ENCODE results near the gene EFCAB12.

EFCAB12 gene

GRCh38 chr3:129460572-129460971, 32.1 kb upstream of the EFCAB12 start:
- Histone ChIP-seq H2AFZ (no peak overlapping the region), H3K27ac (no peak overlapping the region), H3K9ac (no peak overlapping the region), H3K4me3 (ENCODE audit: low read depth, low read length) (no peak overlapping the region), H3K9me3 (ENCODE audit: control insufficient read depth, low read length) (no peaks in the 10 kb centered on the region), H3K4me2 (ENCODE audit: low read length) (no peak overlapping the region), H3K27me3 (ENCODE audit: control insufficient read depth, insufficient read depth, low read length) (no peaks in the 10 kb centered on the region), H3K36me3 (ENCODE audit: control insufficient read depth, insufficient read depth, low read length) (no peaks in the 10 kb centered on the region), H3K79me2 (no peaks in the 10 kb centered on the region), H3K4me1 (peaks cover 16% of the 10 kb centered on the region)
- TF ChIP-seq, protein P1, sequence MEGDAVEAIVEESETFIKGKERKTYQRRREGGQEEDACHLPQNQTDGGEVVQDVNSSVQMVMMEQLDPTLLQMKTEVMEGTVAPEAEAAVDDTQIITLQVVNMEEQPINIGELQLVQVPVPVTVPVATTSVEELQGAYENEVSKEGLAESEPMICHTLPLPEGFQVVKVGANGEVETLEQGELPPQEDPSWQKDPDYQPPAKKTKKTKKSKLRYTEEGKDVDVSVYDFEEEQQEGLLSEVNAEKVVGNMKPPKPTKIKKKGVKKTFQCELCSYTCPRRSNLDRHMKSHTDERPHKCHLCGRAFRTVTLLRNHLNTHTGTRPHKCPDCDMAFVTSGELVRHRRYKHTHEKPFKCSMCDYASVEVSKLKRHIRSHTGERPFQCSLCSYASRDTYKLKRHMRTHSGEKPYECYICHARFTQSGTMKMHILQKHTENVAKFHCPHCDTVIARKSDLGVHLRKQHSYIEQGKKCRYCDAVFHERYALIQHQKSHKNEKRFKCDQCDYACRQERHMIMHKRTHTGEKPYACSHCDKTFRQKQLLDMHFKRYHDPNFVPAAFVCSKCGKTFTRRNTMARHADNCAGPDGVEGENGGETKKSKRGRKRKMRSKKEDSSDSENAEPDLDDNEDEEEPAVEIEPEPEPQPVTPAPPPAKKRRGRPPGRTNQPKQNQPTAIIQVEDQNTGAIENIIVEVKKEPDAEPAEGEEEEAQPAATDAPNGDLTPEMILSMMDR (IDR thresholded peaks at IDR 0.05), result no peak

DNA sequence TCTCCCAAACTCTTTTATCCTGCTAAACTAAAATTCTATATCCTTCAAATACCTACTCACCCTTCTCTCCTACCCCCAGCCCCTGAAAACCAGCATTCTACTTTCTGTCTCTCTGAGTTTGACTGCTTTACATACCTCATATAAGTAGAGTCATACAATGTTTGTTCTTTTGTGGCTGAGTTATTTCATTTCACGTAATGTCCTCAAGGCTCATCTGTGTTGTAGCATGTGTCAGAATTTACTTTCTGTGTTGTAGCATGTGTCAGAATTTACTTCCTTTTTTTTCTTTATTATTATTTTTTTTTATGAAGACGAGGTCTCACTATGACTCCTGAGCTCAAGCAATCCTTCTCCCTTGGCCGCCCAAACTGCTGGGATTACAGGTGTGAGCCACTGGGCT, 31.7 kb upstream of the EFCAB12 start:
- Histone ChIP-seq H3K79me2 (no peaks in the 10 kb centered on the region), H3K4me3 (ENCODE audit: low read depth, low read length) (no peak overlapping the region), H3K27ac (no peak overlapping the region), H3K36me3 (ENCODE audit: control insufficient read depth, insufficient read depth, low read length) (no peaks in the 10 kb centered on the region), H3K4me1 (peaks cover 16% of the 10 kb centered on the region), H3K4me2 (ENCODE audit: low read length) (no peak overlapping the region), H3K27me3 (ENCODE audit: control insufficient read depth, insufficient read depth, low read length) (no peaks in the 10 kb centered on the region), H2AFZ (no peak overlapping the region), H3K9me3 (ENCODE audit: control insufficient read depth, low read length) (no peaks in the 10 kb centered on the region), H3K9ac (no peak overlapping the region)
- TF ChIP-seq, protein P1 (IDR thresholded peaks at IDR 0.05), result no peak

- no peak overlapping the region for H3K27ac ChIP-seq
- H3K4me1 ChIP-seq, result peaks cover 4% of the 10 kb centered on the region
- H3K9ac ChIP-seq, result no peak overlapping the region
- TF ChIP-seq, protein P1 (IDR thresholded peaks at IDR 0.05), result no peak
- H3K79me2 ChIP-seq, result peaks cover 5% of the 10 kb centered on the region
- no peak overlapping the region for H3K4me2 ChIP-seq (ENCODE audit: low read length)
- H3K9me3 ChIP-seq (ENCODE audit: control insufficient read depth, low read length), result no peaks in the 10 kb centered on the region
- no peak overlapping the region for H2AFZ ChIP-seq
- H3K27me3 ChIP-seq (ENCODE audit: control insufficient read depth, insufficient read depth, low read length), result no peaks in the 10 kb centered on the region
- no peak overlapping the region for H3K4me3 ChIP-seq (ENCODE audit: low read depth, low read length)
- H3K36me3 ChIP-seq (ENCODE audit: control insufficient read depth, insufficient read depth, low read length), result no peaks in the 10 kb centered on the region
These were observed 25.3 kb upstream of the EFCAB12 start for GRCh38 chr3:129453732-129454131.

GRCh38 chr3:129449279-129450115, 21.1 kb upstream of the EFCAB12 start:
- peaks cover 4% of the 10 kb centered on the region for H3K4me1 ChIP-seq
- no peak overlapping the region for H3K27ac ChIP-seq
- no peak overlapping the region for H3K4me3 ChIP-seq (ENCODE audit: low read depth, low read length)
- no peaks in the 10 kb centered on the region for H3K9me3 ChIP-seq (ENCODE audit: control insufficient read depth, low read length)
- H2AFZ ChIP-seq, result no peak overlapping the region
- TF ChIP-seq, protein P1 (IDR thresholded peaks at IDR 0.05), result no peak
- H3K9ac ChIP-seq, result no peak overlapping the region
- no peaks in the 10 kb centered on the region for H3K27me3 ChIP-seq (ENCODE audit: control insufficient read depth, insufficient read depth, low read length)
- H3K4me2 ChIP-seq (ENCODE audit: low read length), result no peak overlapping the region
- H3K79me2 ChIP-seq, result peaks cover 41% of the 10 kb centered on the region
- H3K36me3 ChIP-seq (ENCODE audit: control insufficient read depth, insufficient read depth, low read length), result no peaks in the 10 kb centered on the region
